Activated CD8-positive, alpha-beta memory T cell treated with anti-CD3 and anti-CD28 coated beads, Interleukin-2, amount 50 U/mL, for 1 hour (primary cell): Measurements from ENCODE around the gene TMEM212.
"Not testable (repeated sequence)": the region's sequence is repeated elsewhere in the genome, so short reads cannot be mapped to it uniquely, and the experiment has no call there.

Source experiments
- DNase-seq: peaks from one replicate; pipeline ENCODE4 v3.0.0-alpha.2; 2020; ENCODE audit errors: extremely low read depth

The TMEM212 gene

DNA sequence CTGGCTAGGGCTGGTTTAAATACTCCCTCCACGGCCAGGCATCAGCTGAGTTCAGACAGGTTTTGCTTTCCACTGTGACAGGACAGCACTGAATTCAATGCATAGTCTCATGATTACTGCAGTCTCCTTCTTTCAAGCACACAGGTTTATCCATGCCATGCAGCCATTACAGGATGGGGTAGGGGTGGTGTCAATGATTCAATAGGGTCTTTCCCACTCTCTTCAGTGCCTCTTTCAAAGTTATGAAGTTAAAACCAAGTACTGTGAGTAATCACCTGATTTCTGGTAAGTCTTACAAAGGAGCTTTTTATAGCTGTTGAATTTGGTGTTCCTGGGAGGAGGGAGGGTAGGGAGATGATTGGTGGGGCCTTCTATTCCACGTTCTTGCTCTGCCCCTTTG is 47.2 kb downstream of the TMEM212 start:
- no peak for DNase-seq

DNA sequence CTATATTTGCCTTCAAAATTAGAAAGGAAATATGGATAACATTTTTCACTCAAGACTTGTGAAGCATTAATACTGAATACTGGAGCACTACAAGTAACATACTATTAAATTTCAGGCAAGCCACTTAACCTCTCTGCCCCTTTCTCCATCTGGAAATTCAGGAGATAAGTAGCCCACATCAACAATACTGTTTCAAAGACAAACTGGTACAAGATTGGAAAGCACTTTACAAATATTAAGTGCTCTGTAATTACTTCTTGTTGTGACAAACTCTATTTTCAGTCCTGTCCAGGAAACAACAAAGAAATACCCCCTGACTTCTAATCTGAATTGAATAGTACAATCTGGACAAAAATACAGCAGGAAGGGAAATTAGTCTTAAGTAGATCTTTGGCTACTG is 49.3 kb downstream of the TMEM212 start:
- no peak for DNase-seq

DNA sequence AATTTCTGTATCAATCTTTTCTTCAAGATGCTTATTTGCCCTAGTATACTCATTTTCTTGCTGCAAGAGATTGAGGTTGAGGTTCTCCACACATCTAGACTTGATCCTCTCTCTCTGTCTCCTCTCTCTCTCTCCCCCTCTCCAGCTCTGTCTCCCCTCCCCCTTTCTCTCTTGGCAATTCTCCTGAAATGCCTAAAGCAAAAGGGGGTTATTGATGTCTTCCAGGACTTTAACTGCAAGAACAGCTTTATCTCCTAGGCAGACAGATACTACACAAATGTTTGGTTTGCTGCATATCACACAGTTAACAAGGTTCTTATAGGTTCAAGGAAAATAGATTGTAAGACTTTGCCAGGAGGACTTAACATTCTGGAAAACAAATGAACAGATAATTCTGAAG is 52.1 kb downstream of the TMEM212 start:
- DNase-seq = no peak

DNA sequence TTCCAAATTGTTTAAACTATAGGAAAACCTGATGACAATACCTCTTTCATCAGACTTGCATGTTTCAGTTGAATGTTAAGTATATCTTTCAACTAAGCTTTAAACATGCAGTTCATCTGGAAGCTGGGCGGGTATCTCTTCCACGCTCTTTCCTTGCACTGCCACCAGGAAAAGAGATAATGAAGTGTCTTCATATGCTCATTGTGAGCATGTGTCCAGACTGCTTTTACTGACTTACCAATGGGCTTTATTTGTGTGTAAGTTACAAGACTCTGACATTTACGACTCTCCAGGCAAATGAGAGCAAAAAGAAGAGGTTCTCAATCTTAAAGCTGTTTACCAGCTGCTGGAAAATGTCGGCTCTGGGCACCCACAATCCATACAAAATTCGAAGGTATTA is 52.8 kb downstream of the TMEM212 start:
- no peak for DNase-seq

DNA sequence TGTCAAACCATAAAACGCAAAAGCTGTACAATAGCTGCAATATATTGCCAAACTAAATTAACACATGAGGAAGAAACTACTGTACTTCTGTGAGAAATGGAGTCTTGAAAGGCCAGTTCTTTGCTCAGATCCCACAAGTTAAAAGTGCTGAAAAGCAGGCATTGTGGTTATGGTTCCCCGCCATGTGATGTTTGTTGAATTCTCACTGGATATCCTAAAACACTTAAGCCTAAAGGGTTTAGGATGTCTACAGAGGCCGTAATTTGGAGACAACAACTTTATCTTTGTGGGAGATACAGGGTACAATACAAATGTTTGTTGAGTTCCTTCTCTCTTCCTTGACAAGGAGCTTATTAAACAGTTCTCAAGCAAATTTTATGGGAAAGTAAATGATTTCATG is 53.2 kb downstream of the TMEM212 start:
- DNase-seq = no peak

DNA sequence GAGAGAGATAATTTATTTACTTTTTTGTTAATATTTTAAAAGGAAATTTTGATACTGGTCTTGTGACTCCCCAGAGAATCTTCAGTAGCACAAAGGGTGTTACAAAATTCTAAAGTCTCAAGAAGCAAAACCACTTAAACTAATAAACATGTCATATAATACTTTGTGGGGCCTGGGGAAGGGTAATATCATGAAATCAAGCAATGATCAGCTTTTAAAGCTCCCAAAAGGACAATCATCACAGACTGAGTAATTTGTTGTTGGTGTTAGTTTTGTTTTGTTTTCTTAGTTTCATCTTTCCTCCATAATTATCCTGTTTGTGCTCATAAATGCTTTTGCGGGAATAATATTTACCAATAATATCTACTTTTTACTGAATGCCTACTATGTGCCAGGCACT is 55.0 kb downstream of the TMEM212 start:
- DNase-seq = no peak

DNA sequence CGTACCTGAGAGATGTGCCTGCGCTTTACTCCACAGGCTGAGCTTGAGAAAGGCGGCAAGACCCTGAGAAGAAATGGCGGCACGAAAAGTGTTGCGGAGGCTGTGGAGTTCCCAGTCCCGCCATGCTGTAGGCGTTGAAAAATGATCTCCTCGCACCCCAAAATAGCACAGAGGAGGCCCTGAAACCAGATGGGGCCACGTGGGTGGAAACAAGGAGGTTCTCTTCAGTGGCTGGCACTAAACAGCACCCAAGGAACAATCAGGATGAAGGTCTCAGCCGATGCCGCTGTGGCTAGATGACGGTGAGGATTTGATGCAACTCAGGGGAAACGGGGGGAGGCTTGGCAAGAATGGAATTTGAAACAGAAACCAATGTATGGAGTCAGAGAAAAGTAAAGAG is 57.3 kb downstream of the TMEM212 start:
- DNase-seq = no peak

DNA sequence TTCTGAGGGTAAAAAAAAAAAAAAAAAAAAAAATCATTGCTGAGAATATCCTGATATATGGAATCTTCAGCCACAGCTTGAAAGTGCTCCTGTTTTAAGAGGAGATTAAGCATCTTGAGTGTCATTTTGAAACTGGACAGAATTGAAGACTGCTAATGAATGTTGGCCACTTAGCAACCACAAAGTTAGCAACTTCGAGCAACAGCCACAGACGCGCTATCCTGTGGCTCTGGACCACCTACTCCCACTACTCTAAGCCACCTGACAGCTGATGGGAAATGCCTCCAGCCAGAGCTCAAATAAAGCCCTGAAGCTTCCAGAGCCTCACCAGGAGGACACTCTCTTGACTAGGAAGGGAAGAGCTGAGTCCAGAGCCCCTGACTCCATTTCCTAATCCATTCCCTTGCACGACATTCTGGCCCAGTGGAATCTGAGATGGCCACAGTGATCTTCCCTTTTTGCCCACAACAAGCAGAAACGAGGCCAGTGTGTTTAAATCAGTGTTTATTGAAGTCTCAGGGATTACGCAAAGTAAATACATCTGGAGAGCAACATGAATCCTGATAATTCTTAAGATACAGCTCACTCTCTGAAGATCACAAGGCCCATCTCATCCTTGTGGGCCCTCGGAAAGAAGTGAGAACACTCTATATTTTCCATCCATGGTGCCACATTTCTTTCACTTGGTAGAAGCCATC is 58.6 kb downstream of the TMEM212 start:
- DNase-seq = no peak

DNA sequence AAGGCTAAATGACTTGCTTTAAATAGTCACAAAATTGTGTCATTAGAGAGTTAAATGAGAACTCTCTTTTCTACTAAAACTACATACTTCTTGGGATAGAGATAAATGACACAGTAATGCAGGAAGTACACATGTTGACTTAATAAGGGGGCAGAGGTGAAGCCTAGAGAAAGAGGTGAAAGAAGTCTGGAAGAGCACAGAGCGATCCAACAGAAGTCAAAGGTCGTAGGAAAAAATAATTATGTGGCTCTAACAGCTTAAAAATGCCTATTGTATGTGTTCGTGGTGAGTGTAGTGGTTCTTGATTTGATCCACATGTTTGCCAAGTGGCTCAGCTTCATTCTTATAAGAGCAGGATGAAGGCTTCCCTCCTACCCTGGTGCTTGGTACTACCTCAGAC is 61.7 kb downstream of the TMEM212 start:
- DNase-seq = no peak

DNA sequence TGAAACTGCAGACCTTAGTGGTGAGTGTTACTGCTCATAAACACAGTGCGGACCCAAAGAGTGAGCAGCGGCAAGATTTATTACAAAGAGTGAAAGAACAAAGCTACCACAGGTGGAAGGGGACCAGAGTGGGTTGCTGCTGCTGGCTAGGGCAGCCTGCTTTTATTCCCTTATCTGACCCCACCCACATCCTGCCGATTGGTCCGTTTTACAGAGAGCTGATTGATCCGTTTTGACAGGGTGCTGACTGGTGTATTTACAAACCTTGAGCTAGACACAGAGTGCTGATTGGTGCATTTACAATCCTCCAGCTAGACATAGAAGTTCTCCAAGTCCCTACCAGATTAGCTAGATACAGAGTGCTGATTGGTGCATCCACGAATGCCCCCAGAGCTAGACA is 63.4 kb downstream of the TMEM212 start:
- DNase-seq = not testable (repeated sequence)

DNA sequence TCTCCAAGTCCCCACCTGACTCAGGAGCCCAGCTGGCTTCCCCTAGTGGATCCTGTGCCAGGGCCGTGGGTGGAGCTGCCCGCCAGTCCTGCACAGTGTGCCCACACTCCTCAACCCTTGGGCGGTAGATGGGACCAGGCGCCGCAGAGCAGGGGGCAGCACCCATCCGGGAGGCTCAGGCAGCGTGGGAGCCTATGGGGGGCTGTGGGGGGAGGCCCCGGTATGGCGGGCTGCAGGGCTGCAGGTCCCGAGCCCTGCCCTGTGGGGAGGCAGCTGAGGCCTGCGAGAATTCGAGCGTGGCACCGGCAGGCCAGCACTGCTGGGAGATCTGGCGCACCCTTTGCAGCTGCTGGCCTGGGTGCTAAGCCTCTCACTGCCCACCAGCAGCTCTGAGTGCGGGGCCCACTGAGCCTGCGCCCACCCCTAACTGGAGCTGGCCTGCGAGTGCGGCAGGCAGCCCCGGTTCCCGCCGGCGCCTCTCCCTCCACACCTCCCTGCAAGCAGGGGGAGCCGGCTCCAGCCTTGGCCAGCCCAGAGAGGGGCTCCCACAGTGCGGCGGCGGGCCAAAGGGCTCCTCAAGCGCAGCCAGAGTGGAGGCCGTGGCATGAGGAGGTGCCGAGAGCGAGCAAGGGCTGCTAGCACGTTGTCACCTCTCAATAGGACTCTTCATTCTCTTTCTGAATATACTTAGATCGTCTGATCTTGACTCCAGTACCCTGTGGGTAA is 64.0 kb downstream of the TMEM212 start:
- no peak for DNase-seq

DNA sequence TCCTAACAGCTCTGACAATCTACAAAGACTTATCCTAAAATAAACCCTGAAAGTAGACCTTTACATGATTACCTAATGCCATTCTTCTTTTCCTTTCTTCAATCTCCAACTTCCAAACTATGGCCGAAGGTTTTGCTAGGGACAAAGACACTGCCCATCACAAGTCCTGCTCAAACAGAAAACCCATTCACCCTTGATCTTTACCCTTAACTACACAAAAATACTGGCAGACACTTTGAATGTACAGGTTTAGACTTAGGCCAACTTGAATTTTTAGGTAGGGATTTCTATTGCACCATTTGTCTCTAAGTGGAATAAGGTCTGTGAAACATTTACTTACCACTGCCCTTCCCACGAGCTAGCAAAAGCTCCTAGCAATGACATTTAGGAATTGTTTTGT is 64.6 kb downstream of the TMEM212 start:
- no peak for DNase-seq

DNA sequence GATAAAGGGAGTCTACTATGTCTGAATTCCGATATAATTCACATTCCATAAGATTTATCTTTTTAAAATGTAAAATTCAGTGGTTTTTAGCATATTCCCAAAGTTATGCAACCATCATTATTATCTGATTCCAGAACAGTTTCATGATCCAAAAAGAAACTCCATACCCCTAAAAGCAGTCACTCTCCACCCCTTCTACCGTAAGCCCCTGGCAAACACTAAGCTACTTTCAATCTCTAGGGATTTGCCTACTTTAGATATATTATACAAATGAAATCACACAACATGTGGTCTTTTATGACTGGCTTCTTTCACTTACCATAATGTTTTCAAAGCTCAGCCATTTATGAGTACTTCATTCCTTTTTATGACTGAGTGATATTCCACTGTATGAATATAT is 65.6 kb downstream of the TMEM212 start:
- DNase-seq = no peak
